Lung (tissue), 12 donors: ENCODE results near the gene DHRSX. TPM values are rescaled to one million over a fixed set of nuclear protein-coding genes. Genes with fewer than 3 reads are reported as not detected.
"Not testable (repeated sequence)": the region's sequence is repeated elsewhere in the genome, so short reads cannot be mapped to it uniquely, and the experiment has no call there.

Source experiments
- ATAC-seq: fragments of 200-7000 bp; cut with Tn5 transposase; one replicate; pipeline ENCODE4 v1.9.1; 2020; ENCODE audit warnings: moderate number of reproducible peaks; ENCODE audit not compliant: insufficient read depth, low FRiP score
- DNase-seq, 3 donors: peaks; one replicate each; pipeline ENCODE4 v3.0.0-alpha.2; 2013 to 2017
- H3K27ac ChIP-seq, 2 donors: one replicate each; pipeline ENCODE4 v1.5.1; 2013; ENCODE audit warnings: mild to moderate bottlenecking in 2 of 2, moderate library complexity in 2 of 2, control low read depth in 1 of 2, inconsistent platforms in 1 of 2, low read depth in 1 of 2, low read length in 1 of 2
- H3K27me3 ChIP-seq, 3 donors: one replicate each; pipeline ENCODE4 v1.5.1; 2013; ENCODE audit warnings: low read length in 2 of 3; ENCODE audit not compliant: control insufficient read depth in 3 of 3, insufficient read depth in 3 of 3
- H3K36me3 ChIP-seq, 4 donors: one replicate each; pipeline ENCODE4 v1.5.1; 2013; ENCODE audit warnings: low read length in 4 of 4, mild to moderate bottlenecking in 1 of 4, moderate library complexity in 1 of 4; ENCODE audit not compliant: control insufficient read depth in 4 of 4, insufficient read depth in 4 of 4
- H3K4me1 ChIP-seq, 5 donors: one replicate each; pipeline ENCODE4 v1.5.1; 2013; ENCODE audit warnings: low read length in 5 of 5, mild to moderate bottlenecking in 2 of 5, moderate library complexity in 1 of 5; ENCODE audit not compliant: control insufficient read depth in 5 of 5, insufficient read depth in 5 of 5
- H3K4me3 ChIP-seq: one replicate; pipeline ENCODE4 v1.5.1; 2013; ENCODE audit warnings: mild to moderate bottlenecking, control low read depth, moderate library complexity
- H3K9ac ChIP-seq, 2 donors: one replicate each; pipeline ENCODE4 v1.5.1; 2013; ENCODE audit warnings: low read length in 2 of 2, control low read depth in 1 of 2; ENCODE audit not compliant: insufficient read depth in 1 of 2
- H3K9me3 ChIP-seq, 4 donors: one replicate each; pipeline ENCODE4 v1.5.1; 2013; ENCODE audit warnings: low read length in 3 of 4, mild to moderate bottlenecking in 1 of 4, moderate library complexity in 1 of 4; ENCODE audit not compliant: control insufficient read depth in 4 of 4, insufficient read depth in 3 of 4
- CTCF ChIP-seq: IDR thresholded peaks from 2 replicates; pipeline ENCODE4 v1.5.1; 2012; ENCODE audit warnings: mild to moderate bottlenecking; ENCODE audit errors: control extremely low read depth, extremely low read depth
- WGBS, 2 donors: extraction: QIAGEN DNeasy Blood & Tissue Kit; methylation state at CpG; one replicate each; pipeline ENCODE4 v1.1.7; 2013; 5-methylcytosine and 5-hydroxymethylcytosine counted together
- polyA plus RNA-seq, 2 donors: library from polyadenylated mRNA; stranded (reverse); fragments of 200-250 nt; gene quantifications; one replicate each; pipeline ENCODE4 v1.2.1, GENCODE V29; 2013
- total RNA-seq, 2 donors: library from RNA; depleted of rRNA in 1 of 2; stranded (reverse); fragments of >200 nt in 1 of 2; gene quantifications; one replicate each; pipeline ENCODE4 v1.2.1, GENCODE V29; 2014 to 2021
- donor health status: control.
- donor health status: control.
- donor health status: Bipolar disorder and iron deficiency.
- donor health status: healthy.
- donor health status: DM: yes; HTN: yes; CAD: no.

DHRSX gene
- total and polyA plus RNA-seq, 4 donors: 7.0 to 26.3 (median 18.9) TPM

DNA sequence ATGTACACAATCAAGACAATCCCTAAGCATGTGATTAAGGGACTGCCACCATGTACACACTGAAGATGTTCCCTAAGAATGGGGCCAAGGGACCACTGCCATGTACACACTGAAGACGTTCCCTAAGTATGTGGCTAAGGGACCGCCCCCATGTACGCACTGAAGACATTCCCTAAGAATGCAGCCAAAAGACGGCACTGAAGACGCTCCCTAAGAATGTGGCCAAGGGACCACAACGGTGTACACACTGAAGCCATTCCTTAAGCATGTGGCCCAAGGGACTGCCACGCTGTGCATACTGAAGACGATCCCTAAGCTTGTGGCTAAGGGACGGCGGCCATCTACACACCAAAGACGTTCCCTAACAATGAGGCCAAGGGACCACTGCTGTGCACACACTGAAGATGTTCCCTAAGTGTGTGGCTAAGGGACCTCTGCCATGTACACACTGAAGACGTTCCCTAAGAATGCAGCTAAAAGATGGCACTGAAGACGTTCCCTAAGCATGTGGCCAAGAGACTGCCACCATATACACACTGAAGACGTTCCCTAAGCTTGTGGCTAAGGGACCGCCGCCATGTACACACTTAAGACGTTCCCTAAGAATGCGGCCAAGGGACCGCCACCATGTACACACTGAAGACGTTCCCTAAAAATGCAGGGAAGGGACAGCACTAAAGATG is 26.4 kb downstream of the DHRSX start:
- Histone ChIP-seq H3K4me1 (peaks cover 0 to under 1% (median 0%) of the 10 kb centered on the region in 5 donors), H3K27ac (no peak overlapping the region), H3K27me3 (no peaks in the 10 kb centered on the region), H3K9ac (no peak overlapping the region), H3K4me3 (no peak overlapping the region), H3K9me3 (peaks cover 0 to 2% (median under 1%) of the 10 kb centered on the region in 4 donors), H3K36me3 (peaks cover 0 to 1% (median 0%) of the 10 kb centered on the region in 4 donors)
- no peak for TF ChIP-seq CTCF
- no peak for DNase-seq
- no peak for ATAC-seq
- 88 to 94% methylated on average over 20 of the region's 20 CpGs for WGBS, 2 donors

- ATAC-seq, H3K9ac ChIP-seq, H3K4me1 ChIP-seq, H3K9me3 ChIP-seq, H3K27ac ChIP-seq, H3K4me3 ChIP-seq, H3K36me3 ChIP-seq, H3K27me3 ChIP-seq, DNase-seq: not testable (repeated sequence)
- WGBS, 2 donors: 82 to 92% methylated on average over 15 of the region's 15 CpGs
Measured at GRCh38 chrX:2473064-2473463, 27.7 kb downstream of the DHRSX start.

- TF ChIP-seq CTCF: no peak
- no peak for ATAC-seq
- peaks cover 0 to 2% (median 0%) of the 10 kb centered on the region in 4 donors for H3K36me3 ChIP-seq
- DNase-seq: no peak
- H3K4me1 ChIP-seq: peaks cover 0 to 2% (median 0%) of the 10 kb centered on the region in 5 donors
- no peak overlapping the region for H3K4me3 ChIP-seq
- no peaks in the 10 kb centered on the region for H3K27me3 ChIP-seq
- no peak overlapping the region for H3K9ac ChIP-seq
- H3K27ac ChIP-seq: no peak overlapping the region
- 94 to 99% methylated on average over 7 of the region's 7 CpGs for WGBS, 2 donors
- H3K9me3 ChIP-seq: peaks cover 0 to 2% (median 0%) of the 10 kb centered on the region in 4 donors
Measured at GRCh38 chrX:2471641-2472040, 29.1 kb downstream of the DHRSX start.

- not testable (repeated sequence) for H3K4me3 ChIP-seq, H3K9me3 ChIP-seq, DNase-seq, H3K9ac ChIP-seq, H3K36me3 ChIP-seq, H3K4me1 ChIP-seq, ATAC-seq, H3K27ac ChIP-seq, H3K27me3 ChIP-seq
- 97 to 98% methylated on average over 10 of the region's 10 CpGs for WGBS, 2 donors
Measured at GRCh38 chrX:2471126-2471525, 29.6 kb downstream of the DHRSX start.

DNA sequence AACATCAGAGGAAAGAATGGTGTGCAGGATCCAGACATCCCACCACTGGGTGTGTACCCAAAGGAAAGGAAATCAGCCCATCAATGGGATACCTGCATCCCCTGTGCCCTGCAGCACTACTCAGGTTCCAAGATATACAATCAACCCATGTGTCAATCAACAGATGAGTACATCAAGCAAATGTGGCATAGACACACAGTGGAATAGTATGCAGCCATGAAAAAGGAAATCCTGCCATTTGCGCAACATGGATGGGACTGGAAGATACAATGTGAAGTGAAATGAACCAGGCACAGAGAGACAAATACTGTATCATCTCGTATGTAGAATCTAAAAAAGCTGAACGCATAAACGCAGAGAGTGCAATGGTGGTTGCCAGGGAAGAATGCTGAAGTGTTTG is 30.9 kb downstream of the DHRSX start:
- WGBS, 2 donors: 93 to 97% methylated on average over 4 of the region's 4 CpGs
- H3K9ac ChIP-seq, H3K4me1 ChIP-seq, H3K27me3 ChIP-seq, DNase-seq, H3K36me3 ChIP-seq, ATAC-seq, H3K4me3 ChIP-seq, H3K27ac ChIP-seq, H3K9me3 ChIP-seq: not testable (repeated sequence)
